Measurements from ENCODE around the gene MMP25.
"Not testable (repeated sequence)": the region's sequence is repeated elsewhere in the genome, so short reads cannot be mapped to it uniquely, and the experiment has no call there.

The MMP25 gene

GRCh38 chr16:3074860-3075522 is 28.6 kb downstream of the MMP25 start:
- peak; percentile 53 for DNase-seq

DNA sequence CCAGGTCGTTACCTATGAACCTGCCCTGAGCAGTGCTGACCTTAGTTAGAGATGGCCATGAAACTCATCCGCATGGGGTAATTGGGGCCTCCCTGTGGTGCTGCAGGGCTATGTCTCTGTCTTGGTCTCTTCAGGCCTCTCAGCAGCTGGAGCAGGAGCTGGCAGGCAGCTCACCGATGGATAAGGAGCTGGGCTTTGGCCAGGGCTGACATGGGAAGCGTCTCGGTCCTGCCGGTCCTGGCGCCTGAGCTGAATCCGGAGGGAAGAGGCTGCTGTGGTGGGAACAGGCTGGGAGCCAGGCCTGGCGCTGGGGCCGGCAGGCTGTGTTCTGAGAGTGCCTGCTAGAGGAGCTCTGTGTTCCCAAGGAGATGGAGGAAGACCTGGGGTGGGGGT is 29.2 kb downstream of the MMP25 start:
- no peak for DNase-seq

DNA sequence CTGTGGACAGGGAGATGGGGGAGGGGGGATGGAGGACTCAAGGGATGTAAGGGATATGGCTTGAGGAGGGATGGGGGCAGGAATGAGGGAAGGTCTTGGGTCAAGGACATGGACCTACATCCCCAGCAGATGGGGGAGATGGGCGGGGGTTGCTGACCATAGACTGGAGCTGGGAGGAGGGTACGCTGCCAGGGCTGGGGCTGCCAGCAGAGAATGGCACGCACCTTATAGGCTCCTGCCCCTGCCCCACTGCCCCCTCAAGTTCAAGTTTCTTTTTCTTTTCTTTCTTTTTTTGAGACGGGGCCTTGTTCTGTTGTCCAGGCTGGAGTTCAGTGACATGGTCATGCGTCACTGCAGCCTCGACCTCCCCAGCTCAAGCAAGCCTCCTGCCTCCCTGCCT is 29.6 kb downstream of the MMP25 start:
- DNase-seq, result not testable (repeated sequence)

DNA sequence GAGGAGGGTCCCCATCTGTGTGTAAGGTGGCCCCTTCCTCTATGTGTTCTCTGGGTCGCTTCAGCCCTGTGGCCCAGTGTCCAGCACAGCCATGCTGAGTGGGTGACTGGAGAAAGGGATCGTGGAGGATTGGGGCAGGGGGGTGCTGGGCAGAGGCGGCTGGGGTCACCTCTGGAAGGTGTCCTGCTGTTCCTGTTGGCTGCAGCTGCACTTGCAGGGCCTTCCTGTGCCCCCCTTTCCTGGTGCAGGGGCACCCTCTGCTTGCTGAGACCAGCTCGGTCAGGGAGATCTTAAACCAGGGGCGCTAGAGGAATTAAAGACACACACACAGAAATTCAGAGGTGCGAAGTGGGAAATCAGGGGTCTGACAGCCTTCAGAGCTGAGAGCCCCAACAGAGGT is 30.2 kb downstream of the MMP25 start:
- DNase-seq, result no peak

DNA sequence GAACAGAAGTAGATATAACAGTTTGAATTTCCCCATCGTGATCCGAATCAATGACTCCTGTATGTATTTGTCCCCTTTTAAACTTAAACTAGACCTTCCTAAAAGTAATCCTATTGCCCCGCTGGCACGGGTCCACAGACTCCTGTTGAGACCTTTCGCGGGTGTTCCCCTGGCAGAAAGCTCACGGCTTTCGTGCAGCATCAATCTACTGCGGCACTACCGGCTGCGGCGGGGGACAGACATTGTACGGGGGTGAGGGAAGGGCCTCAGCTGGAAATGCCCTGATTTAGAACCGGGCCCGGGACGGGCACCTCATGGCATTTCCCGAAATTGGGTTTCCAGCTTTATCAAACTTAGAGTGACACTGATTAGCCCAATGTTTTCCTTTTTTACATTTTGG is 33.7 kb downstream of the MMP25 start:
- no peak for DNase-seq

DNA sequence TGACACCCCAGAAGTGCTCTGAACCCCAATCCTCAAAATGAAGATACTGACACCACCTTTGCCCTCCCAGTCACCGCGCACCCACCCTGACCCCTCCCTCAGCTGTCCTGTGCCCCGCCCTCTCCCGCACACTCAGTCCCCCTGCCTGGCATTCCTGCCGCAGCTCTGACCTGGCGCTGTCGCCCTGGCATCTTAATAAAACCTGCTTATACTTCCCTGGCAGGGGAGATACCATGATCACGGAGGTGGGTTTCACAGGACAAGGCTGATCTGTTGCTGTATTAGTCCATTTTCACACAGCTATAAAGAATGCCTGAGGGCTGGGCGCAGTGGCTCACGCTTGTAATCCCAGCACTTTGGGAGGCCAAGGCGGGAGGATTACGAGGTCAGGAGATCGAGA is 35.6 kb downstream of the MMP25 start:
- DNase-seq, result not testable (repeated sequence)

DNA sequence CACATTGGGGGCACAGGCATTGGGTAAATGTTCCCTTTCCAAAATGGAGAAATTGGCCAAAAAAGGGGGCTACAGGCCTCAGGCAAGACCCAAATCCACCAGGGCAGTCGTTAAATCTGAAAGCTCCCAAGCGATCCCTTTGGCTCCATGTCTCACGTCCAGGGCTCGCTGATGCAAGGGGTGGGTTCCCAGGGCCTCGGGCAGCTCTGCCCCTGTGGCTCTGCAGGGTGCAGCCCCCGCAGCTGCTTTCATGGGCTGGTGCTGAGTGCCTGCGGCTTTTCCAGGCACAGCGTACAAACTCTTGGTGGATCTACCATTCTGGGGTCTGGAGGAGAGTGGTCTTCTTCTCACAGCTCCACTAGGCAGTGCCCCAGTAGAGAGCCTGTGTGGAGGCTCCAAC is 37.0 kb downstream of the MMP25 start:
- DNase-seq, result not testable (repeated sequence)

DNA sequence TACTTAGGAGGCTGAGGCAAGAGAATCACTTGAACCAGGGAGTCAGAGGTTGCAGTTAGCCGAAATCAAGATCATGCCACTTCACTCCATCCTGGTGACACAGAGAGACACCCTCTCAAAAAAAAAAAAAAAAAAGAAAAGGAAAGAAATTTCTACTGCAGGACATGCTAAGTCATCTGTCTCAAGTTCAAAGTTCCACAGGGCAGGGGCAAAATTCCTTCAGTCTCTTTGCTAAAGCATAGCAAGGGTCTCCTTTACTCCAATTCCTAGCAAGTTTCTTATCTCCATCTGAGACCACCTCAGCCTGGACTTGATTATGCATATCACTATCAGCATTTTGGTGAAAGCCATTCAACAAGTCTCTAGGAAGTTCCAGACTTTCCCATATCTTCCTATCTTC is 38.1 kb downstream of the MMP25 start:
- no peak for DNase-seq

DNA sequence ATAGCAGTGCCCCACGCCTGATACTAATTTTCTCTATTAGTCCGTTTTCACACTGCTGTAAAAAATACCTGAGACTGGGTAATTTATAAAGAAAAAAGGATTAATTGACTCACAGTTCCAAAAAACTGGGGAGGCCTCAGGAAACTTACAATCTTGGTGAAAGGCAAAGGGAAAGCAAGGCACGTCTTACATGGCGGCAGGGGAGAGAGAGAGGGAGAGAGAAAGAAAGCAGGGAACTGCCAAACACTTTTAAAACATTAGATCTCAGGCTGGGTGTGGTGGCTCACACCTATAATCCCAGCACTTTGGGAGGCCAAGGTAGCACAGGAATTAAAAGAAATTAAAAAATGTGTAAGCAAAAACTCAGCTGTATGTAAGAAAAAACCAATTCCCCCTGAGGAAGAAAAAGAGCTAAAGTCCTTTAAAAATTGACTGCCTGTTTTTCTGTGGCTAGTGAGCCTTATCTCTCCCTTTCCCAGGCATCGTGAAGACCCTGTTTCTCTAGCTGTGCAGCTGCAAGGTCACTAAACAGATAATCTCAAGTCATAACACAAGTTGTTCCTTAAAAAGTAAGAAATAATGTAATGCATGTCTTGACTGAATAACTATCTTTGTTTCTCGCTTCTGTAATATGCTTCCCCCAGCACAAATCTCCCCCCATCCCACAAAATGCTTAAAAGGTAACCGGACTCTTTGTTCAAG is 38.8 kb downstream of the MMP25 start:
- no peak for DNase-seq

GRCh38 chr16:3085868-3086595 is 39.7 kb downstream of the MMP25 start:
- no peak for DNase-seq

GRCh38 chr16:3086596-3087242 is 40.4 kb downstream of the MMP25 start:
- no peak for DNase-seq

DNA sequence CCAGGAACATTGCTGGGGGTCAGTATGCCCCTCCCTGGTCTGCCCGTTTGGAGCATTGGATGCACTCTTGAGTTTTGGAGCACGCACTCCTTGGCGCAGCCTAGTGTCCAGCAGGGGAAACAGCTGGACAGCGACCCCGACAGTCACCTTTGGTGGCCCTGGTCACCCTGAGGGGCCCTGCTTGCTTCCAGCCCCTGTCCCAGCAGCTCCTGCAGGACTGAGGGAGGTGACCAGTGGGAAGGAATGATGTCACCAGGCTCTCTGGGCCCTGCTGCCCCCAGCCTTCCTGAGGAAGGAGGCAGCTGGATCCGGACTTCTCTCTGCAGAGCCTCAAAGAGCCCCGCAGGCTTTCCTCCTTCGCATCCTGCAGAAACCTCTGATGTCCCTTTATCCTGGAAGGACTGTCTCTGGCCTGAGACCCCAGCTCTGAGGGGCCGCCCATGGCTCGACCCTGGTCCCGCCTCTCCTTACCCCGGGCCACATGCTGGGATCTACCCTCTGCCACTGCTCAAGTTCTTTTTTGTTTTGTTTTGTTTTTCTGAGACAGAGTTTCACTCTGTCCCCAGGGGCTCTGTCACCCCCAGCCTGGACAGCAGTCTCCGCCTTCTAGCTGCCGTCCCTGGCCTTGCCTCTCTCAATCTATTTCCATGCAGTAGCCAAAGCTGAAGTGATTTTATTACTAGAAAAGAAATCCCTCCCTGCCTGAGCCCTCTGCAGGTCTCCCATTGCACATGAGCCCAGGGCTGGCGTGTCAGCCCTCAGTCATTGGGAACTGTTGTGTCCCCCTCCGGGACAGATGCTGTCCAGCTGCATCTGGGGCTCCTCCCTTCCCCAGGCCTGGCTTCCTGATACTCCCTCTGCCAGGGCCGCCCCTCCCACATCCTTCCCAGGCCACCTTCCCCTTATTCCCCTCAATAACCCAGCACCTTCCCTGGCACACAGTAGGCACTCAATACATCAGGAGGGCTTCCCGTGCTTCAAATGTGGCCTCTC is 41.2 kb downstream of the MMP25 start:
- no peak for DNase-seq

DNA sequence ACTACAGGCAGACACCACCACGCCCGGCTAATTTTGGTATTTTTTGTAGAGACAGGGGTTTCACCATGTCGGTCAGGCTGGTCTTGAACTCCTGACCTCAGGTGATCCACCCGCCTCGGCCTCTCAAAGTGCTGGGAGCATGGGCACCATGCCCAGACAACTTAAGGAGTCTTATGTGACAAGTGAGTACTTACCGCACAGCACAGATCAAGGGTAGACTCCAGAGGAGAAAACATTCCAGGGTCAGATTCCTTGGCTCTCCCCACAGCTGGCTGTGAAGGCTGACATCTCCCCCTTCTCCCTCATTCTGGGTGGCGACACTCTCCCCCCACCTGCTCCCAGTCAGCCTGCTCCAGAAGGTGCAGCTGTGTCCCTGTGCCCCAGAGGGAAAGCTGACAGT is 42.1 kb downstream of the MMP25 start:
- DNase-seq, result no peak

DNA sequence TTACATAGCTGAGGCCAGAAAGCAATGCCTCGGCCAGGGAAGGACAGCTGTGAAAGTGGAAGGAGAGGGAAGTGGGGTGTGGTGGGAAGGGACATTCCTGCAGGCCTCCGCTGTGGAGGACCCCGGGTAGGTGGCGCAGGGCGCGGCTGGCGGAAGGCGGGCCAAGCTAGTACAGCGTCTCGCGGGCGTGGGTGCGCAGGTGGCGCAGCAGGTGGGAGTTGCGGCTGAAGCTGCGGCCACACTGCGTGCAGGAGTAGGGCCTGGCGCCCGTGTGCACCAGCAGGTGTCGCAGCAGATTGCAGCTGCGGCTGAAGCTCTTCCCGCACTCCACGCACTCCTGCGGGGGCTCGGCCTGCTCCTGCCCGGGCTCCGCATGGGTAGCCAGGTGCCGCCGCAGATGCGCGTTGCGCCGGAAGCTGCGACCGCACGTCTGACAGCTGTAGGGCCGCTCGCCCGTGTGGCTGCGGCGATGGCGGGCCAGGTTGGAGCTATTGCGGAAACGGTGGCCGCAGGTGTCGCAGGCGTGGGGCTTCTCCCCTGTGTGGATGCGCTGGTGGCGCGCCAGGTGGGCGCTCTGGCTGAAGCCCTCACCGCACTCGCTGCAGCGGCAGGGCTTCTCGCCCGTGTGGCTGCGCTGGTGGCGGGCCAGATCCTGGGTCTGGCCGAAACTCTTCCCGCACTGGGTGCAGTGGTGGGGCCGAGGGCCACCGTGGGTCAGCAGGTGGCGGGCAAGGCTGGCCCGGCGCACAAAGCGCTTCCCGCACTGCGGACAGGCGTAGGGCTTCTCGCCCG is 42.8 kb downstream of the MMP25 start:
- DNase-seq, result no peak

DNA sequence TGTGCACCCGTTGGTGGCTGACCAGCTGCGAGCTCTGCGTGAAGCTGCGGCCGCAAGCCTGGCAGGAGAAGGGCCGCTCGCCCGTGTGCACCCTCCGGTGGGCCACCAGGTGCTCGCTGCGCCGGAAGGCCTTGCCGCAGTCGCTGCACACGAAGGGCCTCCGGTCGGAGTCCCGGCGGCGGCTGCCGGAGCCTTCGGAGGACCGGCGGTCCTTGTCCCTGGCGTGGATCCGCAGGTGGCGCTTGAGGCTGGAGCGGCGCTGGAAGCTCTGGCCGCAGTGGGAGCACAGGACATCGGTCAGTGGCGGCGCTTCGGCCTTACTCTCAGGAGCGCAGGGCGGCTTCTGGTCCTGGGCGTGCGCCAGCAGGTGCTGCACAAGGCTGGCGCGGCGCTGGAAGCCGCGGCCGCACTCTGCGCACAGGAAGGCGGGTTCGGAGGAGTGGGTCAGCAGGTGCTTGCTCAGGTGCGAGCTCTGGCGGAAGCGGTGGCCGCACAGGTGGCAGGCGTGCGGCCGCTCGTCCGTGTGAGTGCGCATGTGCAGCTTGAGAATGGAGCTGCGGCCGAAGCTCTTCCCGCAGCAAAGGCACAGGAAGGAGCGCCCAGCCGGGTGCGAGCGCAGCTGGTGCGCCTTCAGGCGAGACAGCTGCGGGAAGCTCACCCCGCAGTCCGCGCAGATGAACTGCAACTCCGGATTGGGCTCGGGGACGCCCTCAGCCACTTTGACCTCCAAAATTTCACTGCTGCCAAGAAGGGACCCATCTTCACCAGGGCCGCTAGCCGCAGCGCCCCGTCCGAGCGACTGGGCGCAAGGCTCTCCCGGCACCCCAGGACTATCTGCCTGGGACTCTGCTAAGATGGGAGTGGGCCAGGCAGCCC is 43.6 kb downstream of the MMP25 start:
- no peak for DNase-seq

DNA sequence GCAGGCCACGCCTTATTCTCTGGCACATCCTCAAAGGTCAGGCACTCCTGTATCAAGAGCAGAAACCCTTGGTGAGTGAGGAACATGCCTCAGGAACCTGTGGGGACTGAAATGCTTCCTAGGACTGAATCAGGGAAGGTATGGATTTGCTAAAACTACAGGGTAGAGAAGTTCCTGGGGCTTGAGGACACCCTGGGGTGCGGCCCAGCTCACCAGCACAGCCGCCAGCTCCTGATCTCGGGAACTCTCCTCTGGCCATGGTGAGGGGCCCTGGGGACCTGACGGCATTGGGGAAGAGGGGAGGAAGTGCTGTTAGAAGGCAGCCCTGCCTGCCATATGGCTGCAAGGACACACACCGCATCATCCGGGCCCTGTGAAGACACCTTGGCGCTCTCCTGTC is 45.2 kb downstream of the MMP25 start:
- DNase-seq, result no peak

- no peak for DNase-seq
Observed at GRCh38 chr16:3092501-3092941, 46.2 kb downstream of the MMP25 start.

GRCh38 chr16:3094289-3095027 is 48.1 kb downstream of the MMP25 start:
- DNase-seq, result no peak

GRCh38 chr16:3095869-3096268 is 49.5 kb downstream of the MMP25 start:
- peak; percentile 37 for DNase-seq

- DNase-seq, result no peak
Observed at GRCh38 chr16:3096362-3096761, 50.0 kb downstream of the MMP25 start.
